ENCODE measurements around the gene DNTT. TPM values are rescaled to one million over a fixed set of nuclear protein-coding genes. Genes with fewer than 3 reads are reported as not detected.

The DNTT gene
- total RNA-seq, 4 donors from 2014 or later, result not detected

DNA sequence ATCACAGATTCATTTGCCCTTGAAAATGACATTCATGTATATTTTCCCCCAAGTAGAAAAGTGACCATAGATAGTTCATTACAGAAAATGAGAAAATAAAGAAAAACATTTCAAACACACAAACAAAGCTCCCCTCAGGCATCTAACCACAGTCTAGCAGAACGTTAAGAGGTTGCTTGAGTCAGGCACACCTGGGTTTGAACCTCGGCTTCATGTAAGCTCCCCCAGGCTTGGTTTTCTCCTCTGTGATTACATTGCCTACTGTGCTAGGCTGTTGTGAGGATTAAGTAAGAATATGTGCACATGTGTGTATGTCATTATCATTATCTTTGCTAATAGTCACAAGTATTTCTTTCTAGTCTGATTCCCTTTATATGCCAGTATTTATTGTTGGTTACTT is 9.1 kb downstream of the DNTT start:
- H3K27ac ChIP-seq, result no peak overlapping the region
- DNase-seq, result no peak
- in situ Hi-C loops (cut with MboI; ENCODE audit: low sequenced_read_pairs in 4 of 4) (no loop called here), intact Hi-C loops (cut with DNase I; ENCODE audit: low total_unique reads) (no loop called here)
- ATAC-seq, result no peak
- TF ChIP-seq, protein P1, sequence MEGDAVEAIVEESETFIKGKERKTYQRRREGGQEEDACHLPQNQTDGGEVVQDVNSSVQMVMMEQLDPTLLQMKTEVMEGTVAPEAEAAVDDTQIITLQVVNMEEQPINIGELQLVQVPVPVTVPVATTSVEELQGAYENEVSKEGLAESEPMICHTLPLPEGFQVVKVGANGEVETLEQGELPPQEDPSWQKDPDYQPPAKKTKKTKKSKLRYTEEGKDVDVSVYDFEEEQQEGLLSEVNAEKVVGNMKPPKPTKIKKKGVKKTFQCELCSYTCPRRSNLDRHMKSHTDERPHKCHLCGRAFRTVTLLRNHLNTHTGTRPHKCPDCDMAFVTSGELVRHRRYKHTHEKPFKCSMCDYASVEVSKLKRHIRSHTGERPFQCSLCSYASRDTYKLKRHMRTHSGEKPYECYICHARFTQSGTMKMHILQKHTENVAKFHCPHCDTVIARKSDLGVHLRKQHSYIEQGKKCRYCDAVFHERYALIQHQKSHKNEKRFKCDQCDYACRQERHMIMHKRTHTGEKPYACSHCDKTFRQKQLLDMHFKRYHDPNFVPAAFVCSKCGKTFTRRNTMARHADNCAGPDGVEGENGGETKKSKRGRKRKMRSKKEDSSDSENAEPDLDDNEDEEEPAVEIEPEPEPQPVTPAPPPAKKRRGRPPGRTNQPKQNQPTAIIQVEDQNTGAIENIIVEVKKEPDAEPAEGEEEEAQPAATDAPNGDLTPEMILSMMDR (IDR thresholded peaks at IDR 0.05 in 4 of 5, conservative IDR thresholded peaks at IDR 0.05 in 1 of 5), result no peak
- TF ChIP-seq POLR2A (IDR thresholded peaks at IDR 0.05), result no peak
- peaks cover 0 to 3% (median 0%) of the 10 kb centered on the region in 3 donors for H3K27me3 ChIP-seq
- no peak overlapping the region for H3K4me3 ChIP-seq
- no peaks in the 10 kb centered on the region for H3K4me1 ChIP-seq
- H3K36me3 ChIP-seq, result no peaks in the 10 kb centered on the region
- no peaks in the 10 kb centered on the region for H3K9me3 ChIP-seq

DNA sequence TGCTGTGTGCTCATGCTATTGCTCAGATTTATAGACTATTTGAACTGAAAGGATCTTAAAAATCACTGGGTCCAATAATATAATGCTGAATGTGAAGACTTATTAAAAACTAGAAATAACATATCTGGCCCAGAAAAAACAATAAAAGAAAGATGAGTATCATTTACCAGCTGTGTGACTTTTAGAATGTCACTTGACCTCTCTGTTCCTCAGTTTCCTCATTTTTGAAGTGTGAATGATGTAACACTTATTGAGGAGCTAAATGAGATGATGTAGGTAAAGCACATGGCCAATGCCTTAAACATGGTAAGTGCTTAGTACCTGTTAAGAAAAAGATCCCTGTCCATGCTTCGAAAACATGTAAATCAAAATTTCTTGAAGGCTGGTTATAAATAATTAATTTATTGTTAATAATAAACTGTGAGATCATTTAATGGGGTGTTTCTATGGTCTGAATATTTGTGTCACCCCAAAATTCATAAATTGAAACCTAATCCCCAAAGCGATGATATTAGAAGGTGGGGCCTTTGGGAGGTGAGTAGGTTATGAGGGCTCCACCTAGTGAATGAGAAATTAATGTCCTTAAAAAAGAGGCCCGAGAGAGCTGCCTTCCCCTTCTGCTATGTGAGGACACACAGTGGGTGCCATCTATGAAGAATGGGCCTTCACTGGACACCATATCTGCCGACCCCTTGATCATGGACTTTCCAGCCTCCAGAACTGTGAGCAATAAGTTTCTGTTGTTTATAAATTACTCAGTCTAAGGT is 13.0 kb downstream of the DNTT start:
- peaks cover 0 to 3% (median 0%) of the 10 kb centered on the region in 3 donors for H3K27me3 ChIP-seq
- intact Hi-C loops (cut with DNase I; ENCODE audit: low total_unique reads), result no loop called here
- no peak for DNase-seq
- no peaks in the 10 kb centered on the region for H3K9me3 ChIP-seq
- no peak overlapping the region for H3K4me3 ChIP-seq
- ATAC-seq, result no peak
- no peaks in the 10 kb centered on the region for H3K4me1 ChIP-seq
- TF ChIP-seq, protein P1 (IDR thresholded peaks at IDR 0.05 in 4 of 5, conservative IDR thresholded peaks at IDR 0.05 in 1 of 5), result no peak
- TF ChIP-seq POLR2A (IDR thresholded peaks at IDR 0.05), result no peak
- no peak overlapping the region for H3K27ac ChIP-seq
- in situ Hi-C loops (cut with MboI; ENCODE audit: low sequenced_read_pairs in 4 of 4), result no loop called here
- no peaks in the 10 kb centered on the region for H3K36me3 ChIP-seq

DNA sequence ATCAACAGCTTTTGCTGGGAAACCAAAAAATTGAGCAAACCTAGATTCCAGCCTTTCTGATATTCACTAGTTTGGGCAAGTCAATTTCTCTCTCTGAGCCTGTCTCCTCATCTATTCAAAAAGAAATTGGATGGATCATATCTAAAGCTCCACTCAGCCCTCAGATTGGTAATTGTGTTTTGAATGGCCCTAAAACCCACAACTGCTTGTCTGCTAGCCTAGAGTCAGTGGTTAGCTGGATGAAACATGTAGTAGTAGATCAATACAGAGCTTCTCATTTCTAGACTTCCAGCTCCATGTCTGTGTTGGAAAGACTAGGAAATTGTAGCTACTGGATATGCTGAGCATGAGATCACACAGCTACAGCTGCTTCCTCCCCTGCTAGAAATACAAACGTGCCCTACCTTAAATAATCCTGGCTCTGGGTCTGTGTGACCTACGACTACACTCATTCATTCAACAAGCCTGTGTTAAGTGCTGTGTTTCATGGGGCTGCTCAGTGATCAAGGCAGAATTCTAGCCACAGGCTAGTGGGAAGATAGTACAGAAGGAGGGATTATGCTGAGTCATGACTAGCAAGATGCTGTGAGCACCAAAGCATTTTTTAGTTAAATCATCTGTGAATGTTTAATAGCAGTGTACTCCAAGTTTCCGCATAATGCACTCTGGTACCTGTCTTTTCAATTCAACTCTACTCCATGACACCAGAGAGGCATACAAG is 15.7 kb downstream of the DNTT start:
- ATAC-seq (no peak), DNase-seq (no peak)
- Histone ChIP-seq H3K4me3 (no peak overlapping the region), H3K9me3 (no peaks in the 10 kb centered on the region), H3K27ac (no peak overlapping the region), H3K36me3 (no peaks in the 10 kb centered on the region), H3K4me1 (no peaks in the 10 kb centered on the region), H3K27me3 (peaks cover 0 to 3% (median 0%) of the 10 kb centered on the region in 3 donors)
- in situ Hi-C loops (cut with MboI; ENCODE audit: low sequenced_read_pairs in 4 of 4), result no loop called here
- intact Hi-C loops (cut with DNase I; ENCODE audit: low total_unique reads), result no loop called here
- TF ChIP-seq, protein P1 (IDR thresholded peaks at IDR 0.05 in 4 of 5, conservative IDR thresholded peaks at IDR 0.05 in 1 of 5), result no peak
- TF ChIP-seq POLR2A (IDR thresholded peaks at IDR 0.05), result no peak

DNA sequence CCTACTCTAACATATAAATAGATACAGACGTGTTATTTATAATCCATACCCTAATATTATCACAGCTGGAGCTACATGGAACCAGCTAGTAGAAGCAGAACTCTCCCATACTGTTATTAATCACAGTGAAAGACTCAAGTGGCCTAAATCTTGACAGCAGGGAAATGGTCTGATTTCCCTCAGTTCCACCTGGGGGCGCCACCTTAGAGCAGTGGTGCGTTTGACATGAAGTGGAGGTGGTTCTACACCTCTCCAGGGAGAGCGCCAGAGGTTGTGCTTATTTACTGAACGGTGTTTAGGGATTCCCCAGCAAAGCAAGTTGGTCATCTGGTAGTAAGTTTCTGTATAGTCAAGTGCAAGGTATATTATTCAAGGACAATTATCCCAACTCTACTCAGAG is 17.6 kb downstream of the DNTT start:
- no peak overlapping the region for H3K4me3 ChIP-seq
- no peak overlapping the region for H3K27ac ChIP-seq
- no peak for ATAC-seq
- H3K9me3 ChIP-seq, result no peaks in the 10 kb centered on the region
- DNase-seq, result no peak
- no peaks in the 10 kb centered on the region for H3K36me3 ChIP-seq
- no peak for TF ChIP-seq POLR2A (IDR thresholded peaks at IDR 0.05)
- TF ChIP-seq, protein P1 (IDR thresholded peaks at IDR 0.05 in 4 of 5, conservative IDR thresholded peaks at IDR 0.05 in 1 of 5), result no peak
- H3K4me1 ChIP-seq, result no peaks in the 10 kb centered on the region
- in situ Hi-C loops (cut with MboI; ENCODE audit: low sequenced_read_pairs in 4 of 4) (no loop called here), intact Hi-C loops (cut with DNase I; ENCODE audit: low total_unique reads) (no loop called here)
- peaks cover 0 to under 1% (median 0%) of the 10 kb centered on the region in 3 donors for H3K27me3 ChIP-seq
